HL-60 (cell line): ENCODE results near the gene NMU.
"Not testable (repeated sequence)": the region's sequence is repeated elsewhere in the genome, so short reads cannot be mapped to it uniquely, and the experiment has no call there.

ENCODE experiments used
- DNase-seq, 2 experiments: peaks; one replicate each; pipeline ENCODE4 v3.0.0-alpha.2; 2010 to 2020; ENCODE audit warnings: low read depth in 1 of 2, low spot score in 1 of 2
- H3K27ac ChIP-seq: fragments of 250-450 bp; sonication (Bioruptor Pico); replicated peaks from 2 replicates; pipeline ENCODE4 v1.5.1; 2020; ENCODE audit warnings: mild to moderate bottlenecking, moderate library complexity
- H3K27me3 ChIP-seq: fragments of 250-450 bp; sonication (Bioruptor Pico); 2 replicates; pipeline ENCODE4 v1.5.1; 2021; ENCODE audit warnings: mild to moderate bottlenecking, moderate library complexity; ENCODE audit not compliant: insufficient read depth, poor library complexity, severe bottlenecking
- H3K4me3 ChIP-seq: replicated peaks from 2 replicates; pipeline ENCODE4 v1.5.1; 2011; ENCODE audit warnings: mild to moderate bottlenecking, control low read depth, low read length; ENCODE audit not compliant: insufficient read depth
- GABPA ChIP-seq: IDR thresholded peaks from 2 replicates; pipeline ENCODE4 v1.6.1; 2012; ENCODE audit warnings: low read depth
- POLR2AphosphoS5 ChIP-seq: IDR thresholded peaks from 2 replicates; pipeline ENCODE4 v1.6.1; 2012; ENCODE audit warnings: low read depth
- SPI1 ChIP-seq: IDR thresholded peaks from 2 replicates; pipeline ENCODE4 v1.6.1; 2012; ENCODE audit warnings: low read depth, mild to moderate bottlenecking, borderline replicate concordance
- TF ChIP-seq, protein P1 (sequence below): IDR thresholded peaks from one replicate; pipeline ENCODE4 v1.5.1; 2011; ENCODE audit warnings: low read length, control low read depth, inconsistent platforms; ENCODE audit not compliant: insufficient read depth
- TF ChIP-seq, protein P2 (sequence below): IDR thresholded peaks from 2 replicates; pipeline ENCODE4 v1.6.1; 2012; ENCODE audit warnings: low read depth; ENCODE audit not compliant: insufficient replicate concordance

Gene NMU

GRCh38 chr4:55598641-55599040 is 37.5 kb downstream of the NMU start:
- no peak for TF ChIP-seq POLR2AphosphoS5
- TF ChIP-seq, protein P1, sequence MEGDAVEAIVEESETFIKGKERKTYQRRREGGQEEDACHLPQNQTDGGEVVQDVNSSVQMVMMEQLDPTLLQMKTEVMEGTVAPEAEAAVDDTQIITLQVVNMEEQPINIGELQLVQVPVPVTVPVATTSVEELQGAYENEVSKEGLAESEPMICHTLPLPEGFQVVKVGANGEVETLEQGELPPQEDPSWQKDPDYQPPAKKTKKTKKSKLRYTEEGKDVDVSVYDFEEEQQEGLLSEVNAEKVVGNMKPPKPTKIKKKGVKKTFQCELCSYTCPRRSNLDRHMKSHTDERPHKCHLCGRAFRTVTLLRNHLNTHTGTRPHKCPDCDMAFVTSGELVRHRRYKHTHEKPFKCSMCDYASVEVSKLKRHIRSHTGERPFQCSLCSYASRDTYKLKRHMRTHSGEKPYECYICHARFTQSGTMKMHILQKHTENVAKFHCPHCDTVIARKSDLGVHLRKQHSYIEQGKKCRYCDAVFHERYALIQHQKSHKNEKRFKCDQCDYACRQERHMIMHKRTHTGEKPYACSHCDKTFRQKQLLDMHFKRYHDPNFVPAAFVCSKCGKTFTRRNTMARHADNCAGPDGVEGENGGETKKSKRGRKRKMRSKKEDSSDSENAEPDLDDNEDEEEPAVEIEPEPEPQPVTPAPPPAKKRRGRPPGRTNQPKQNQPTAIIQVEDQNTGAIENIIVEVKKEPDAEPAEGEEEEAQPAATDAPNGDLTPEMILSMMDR, result no peak
- no peak for TF ChIP-seq SPI1
- TF ChIP-seq, protein P2, sequence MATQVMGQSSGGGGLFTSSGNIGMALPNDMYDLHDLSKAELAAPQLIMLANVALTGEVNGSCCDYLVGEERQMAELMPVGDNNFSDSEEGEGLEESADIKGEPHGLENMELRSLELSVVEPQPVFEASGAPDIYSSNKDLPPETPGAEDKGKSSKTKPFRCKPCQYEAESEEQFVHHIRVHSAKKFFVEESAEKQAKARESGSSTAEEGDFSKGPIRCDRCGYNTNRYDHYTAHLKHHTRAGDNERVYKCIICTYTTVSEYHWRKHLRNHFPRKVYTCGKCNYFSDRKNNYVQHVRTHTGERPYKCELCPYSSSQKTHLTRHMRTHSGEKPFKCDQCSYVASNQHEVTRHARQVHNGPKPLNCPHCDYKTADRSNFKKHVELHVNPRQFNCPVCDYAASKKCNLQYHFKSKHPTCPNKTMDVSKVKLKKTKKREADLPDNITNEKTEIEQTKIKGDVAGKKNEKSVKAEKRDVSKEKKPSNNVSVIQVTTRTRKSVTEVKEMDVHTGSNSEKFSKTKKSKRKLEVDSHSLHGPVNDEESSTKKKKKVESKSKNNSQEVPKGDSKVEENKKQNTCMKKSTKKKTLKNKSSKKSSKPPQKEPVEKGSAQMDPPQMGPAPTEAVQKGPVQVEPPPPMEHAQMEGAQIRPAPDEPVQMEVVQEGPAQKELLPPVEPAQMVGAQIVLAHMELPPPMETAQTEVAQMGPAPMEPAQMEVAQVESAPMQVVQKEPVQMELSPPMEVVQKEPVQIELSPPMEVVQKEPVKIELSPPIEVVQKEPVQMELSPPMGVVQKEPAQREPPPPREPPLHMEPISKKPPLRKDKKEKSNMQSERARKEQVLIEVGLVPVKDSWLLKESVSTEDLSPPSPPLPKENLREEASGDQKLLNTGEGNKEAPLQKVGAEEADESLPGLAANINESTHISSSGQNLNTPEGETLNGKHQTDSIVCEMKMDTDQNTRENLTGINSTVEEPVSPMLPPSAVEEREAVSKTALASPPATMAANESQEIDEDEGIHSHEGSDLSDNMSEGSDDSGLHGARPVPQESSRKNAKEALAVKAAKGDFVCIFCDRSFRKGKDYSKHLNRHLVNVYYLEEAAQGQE, result no peak
- no peak for TF ChIP-seq GABPA
- no peak for DNase-seq
- no peaks in the 10 kb centered on the region for H3K27me3 ChIP-seq
- no peak overlapping the region for H3K4me3 ChIP-seq
- H3K27ac ChIP-seq, result no peak overlapping the region

DNA sequence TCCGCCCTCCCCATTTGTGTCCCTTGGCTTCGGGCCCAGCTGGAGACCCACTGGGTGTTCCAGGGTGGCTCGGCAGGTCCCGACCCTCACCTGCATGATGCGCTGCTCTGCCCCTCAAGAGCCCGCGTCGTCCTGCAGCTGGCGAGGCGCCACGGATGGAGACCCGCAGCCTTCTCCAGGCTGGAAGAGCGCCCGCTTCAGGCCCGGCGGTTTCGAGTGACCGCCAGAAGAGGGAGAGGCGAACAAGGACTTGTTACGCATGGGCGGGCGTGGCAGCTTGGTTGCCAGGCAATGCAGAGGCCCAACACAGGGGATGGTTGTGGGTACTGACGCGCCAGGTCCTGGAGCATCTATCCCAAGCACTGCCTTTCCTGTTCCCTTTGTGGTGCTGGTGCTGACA is 44.1 kb downstream of the NMU start, which contains the start of gene PDCL2:
TSS of gene PDCL2 (minus strand) at position 232 of the 400 bp plus-strand sequence. CDS start at position 96, 136 bp downstream.
- Histone ChIP-seq H3K27me3 (no peaks in the 10 kb centered on the region), H3K4me3 (no peak within 1 kb of the TSS), H3K27ac (no peak within 1 kb of the TSS)
- TF ChIP-seq, protein P2, result no peak
- TF ChIP-seq POLR2AphosphoS5 (no peak), SPI1 (no peak), GABPA (no peak)
- TF ChIP-seq, protein P1, result no peak
- DNase-seq, result no peak

GRCh38 chr4:55588160-55588559 is 47.9 kb downstream of the NMU start:
- DNase-seq, result no peak
- Histone ChIP-seq H3K27me3 (no peaks in the 10 kb centered on the region), H3K4me3 (no peak overlapping the region), H3K27ac (no peak overlapping the region)
- TF ChIP-seq GABPA (no peak), POLR2AphosphoS5 (no peak), SPI1 (no peak)
- TF ChIP-seq, protein P1, result no peak
- TF ChIP-seq, protein P2, result no peak

DNA sequence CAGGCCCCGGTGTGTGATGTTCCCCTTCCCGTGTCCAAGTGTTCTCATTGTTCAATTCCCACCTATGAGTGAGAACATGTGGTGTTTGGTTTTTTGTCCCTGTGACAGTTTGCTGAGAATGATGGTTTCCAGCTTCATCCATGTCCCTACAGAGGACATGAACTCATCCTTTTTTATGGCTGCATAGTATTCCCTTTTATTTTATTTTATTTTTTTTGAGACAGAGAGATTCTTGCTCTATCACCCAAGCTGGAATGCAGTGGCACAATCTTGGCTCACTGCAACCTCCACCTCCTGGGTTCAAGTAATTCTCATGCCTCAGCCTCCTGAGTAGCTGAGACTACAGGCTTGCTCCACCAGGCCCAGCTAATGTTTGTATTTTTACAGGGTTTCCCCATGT is 53.3 kb downstream of the NMU start:
- not testable (repeated sequence) for H3K27ac ChIP-seq, H3K27me3 ChIP-seq, H3K4me3 ChIP-seq, DNase-seq
